Superior temporal gyrus (tissue), 1 donor: Measurements from ENCODE around the gene VASN.
"Not testable (repeated sequence)": the region's sequence is repeated elsewhere in the genome, so short reads cannot be mapped to it uniquely, and the experiment has no call there.

ENCODE experiments used
- DNase-seq: peaks from one replicate; pipeline ENCODE4 v3.0.0-alpha.2; 2016; ENCODE audit errors: extremely low spot score

The VASN gene

DNA sequence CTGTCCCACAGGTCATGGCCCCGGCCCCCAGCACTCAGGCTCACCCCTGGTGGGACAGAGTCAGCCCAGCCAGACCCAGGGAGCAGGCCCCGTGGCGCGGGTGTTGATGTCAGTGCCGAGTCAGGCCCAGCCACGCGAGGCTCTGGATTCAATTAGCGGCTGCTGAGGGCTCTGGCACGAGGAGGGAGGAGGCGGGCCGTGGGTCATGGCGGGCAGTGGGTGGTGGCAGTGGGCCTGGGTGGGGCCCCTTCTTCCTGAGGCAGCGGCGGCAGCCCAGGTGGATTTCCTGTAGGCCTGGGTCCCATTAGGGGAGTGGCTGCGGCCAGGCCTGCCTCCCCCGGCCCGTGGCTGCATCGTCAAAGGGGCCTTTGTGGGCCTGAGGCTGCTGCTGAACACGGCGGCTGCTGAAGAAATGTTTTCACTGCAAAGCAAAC lies 12.9 kb downstream of the VASN start:
- no peak for DNase-seq

DNA sequence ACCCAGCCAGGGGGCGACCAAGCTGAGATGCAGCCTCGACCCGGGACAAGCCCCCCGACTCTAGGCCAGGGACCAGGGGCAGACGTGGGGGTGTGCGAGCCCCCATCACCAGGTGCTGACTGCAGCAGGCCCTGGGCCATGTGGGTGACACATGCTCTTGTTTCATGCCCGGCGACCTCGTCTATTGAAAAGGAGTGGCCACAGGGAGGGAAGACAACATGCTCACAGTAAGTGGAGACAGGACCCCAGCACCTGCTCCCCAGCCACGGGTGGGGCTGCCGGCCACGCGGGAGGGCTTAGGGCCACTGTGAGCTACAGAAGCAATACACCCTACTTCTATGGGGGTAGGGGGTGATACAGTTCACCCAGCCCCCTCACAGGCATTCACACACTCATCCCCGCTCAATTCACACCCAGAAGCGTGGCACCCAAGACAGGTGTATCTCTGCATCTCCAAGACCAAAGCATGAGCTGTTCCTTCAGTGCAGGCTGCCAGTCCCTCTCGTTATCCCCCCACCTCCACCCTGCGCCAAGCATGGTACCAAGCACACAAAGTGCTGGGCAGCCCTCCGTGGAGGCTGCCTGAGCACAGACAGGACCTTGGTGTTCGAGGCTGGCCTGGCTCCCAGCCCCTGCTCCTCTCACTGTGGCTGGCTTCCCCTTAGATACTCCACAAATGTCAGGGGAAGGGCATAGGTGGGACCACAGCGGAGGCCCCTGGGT lies 13.6 kb downstream of the VASN start:
- no peak for DNase-seq

DNA sequence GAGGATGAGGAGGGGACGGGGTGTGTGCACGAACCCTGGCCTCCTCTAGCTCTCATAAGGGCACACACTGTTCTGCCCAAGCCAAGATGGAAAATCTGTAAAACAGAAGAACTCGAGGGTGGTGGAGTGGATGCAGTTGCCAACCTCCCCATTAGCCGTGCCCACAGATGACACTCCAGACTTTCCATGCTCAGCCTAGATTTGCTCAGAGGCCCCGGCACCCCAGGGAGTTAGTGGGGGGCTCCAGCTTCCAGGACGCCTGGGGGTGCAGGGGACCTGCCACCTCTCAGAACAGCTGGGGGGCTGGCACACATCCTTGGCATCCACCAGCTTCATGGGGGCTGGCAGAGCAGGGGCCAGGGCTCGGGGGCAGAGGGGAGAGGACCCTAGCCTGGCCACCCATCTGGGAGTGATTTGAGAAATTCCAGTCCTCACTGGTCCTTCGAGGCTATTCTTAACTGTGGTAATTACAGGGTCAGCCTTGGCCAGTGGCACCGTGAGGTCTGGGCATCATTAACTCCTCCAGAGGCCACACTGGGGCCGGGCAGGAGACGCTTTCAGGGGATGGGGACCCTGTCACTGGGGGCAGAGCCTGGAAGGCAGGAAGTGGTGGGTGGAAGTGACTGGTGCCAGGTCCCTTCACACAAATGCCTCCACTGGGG lies 14.3 kb downstream of the VASN start:
- DNase-seq: no peak

DNA sequence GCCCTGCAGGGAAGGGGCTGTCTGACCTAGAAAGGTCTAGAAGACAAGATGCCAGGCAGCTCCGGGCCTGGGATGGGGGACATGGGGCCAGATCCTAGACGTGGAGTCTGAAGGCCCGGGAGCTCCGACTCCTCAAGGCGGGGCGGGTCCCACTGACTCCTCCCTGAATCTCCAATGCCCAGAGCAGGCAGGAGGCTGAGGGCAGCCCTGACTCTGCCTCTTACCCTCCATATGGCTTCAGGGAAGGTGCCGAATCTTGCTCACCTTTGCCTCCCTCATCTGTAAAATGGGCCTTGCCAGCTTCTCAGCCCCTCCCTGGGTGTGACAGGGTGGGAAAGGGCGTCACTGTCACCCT lies 14.8 kb downstream of the VASN start:
- no peak for DNase-seq

DNA sequence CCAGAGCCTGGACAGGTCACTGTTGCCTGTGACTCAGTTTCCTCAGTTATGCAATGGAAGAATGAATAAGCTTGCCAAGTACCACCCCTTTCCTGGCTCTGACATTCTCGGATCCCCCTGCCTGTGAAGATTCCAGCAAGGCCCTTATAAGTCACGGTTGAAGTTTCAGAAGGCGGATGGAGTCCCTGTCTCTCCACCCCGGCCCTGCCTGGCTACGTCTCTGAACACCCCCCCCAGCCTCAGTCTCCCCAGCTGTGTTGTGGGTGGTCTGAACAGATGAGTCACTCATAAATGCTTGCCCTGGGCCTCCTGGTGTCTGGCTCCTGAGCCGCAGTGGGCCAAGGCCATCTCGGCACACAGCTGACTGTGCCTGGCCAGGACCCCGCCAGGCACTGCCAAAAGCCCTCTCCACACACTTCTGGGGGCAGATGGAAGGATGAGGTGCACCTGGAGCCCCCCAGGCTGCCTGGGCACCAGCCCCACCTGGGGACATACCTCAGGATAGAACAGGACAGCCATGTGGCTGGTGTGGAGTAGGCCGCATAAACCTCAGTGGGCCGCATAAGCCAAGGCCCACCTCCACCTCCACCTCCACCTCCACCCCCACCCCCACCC lies 15.4 kb downstream of the VASN start:
- no peak for DNase-seq

DNA sequence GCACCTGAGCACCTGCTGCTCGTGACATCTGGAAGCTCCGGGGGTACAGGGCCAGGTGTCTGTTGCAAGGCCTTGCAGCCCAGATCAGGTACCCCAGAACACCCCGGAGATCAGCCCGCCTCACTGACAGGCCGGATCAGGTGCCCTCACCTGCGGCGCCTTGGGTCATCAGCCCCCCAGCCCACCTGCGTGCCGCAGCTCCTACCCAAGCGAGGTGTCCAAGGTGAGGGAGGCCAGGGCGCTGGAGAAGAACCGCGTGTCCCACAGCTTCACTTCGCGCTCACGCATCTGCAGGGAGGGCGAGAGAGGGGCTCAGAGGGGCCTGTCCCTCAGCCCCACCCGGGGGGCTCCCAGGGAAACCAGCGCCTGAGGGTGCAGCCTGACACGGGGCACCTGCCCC lies 16.1 kb downstream of the VASN start:
- DNase-seq: no peak

DNA sequence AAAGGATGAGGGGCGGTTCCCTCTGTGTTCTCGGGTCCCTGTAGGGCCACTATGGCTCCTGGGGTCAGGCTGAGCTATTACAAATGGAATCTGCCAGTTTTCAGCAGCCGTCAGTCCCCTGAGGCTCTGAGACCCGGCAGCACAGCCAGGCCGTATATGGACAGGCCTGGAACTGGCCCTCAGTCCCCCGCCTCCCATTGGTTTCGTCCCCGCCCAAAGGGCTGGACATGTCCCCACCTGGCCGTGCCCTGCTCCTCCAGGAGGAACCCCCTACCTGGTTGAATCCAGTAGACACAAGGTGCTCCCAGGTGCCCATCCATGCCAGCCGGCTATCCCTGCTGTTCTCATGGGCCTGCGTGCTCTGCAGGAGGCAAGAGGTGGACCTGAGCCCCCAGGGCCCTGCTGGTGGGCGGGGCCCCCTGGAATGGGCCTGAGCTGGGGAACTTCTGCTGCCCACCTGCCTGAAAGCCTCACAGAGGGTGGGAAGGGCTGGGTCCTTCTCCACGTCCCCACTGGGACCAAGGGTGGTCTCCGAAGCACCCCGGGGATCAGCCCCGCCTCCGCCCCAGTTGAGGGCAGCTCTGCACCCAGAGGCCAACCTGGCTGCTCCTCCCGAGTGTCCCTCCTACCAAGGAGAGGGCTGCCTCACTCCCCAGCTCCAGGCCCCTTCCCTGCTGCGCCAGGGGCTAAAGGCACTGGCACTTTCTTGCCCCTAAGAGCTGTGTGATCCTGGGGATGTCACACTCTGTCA lies 16.8 kb downstream of the VASN start:
- DNase-seq: no peak

DNA sequence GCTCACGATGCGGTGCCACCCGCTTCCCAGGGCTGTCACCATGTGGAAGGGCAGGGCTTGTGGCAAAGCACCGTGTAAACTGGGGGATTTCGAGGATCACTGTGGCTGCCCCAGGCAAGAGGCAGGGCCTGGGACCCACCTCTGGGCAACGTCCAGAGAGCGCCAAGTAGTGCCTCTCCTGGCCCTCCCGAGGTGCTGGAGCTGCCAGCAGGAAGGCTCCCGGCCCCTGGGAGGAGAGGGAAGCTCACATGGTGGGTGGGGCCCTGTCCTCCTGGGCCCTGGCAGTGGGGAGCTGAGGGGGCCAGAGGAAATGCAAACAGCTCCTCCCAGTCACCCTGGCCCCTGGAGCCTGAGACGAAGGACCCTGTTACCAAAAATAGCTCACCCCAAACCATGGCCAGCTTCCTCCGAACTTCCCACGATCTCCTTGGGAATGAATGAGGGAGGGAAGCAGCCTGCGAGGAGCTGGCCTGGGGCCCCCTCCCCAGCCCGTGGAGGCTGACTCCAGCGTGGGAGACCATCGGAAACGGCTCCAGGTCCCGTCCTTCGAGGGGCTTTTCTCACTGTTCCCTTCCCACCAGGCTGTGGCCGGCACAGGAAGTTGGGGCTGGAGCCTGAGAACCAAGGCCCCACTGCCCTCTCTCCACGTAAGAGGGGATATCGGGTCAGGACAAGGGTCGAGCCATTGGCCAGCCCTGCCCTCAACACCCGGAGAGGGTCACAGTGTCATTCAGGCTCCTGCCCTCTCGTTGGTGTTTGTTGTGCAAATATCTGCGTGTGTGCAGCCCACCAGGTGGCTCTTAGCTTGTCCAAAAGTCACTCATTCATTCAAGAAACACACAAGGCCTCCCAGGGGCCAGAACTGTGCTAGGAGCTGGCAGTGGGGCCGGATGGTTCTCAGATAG lies 17.7 kb downstream of the VASN start:
- no peak for DNase-seq

DNA sequence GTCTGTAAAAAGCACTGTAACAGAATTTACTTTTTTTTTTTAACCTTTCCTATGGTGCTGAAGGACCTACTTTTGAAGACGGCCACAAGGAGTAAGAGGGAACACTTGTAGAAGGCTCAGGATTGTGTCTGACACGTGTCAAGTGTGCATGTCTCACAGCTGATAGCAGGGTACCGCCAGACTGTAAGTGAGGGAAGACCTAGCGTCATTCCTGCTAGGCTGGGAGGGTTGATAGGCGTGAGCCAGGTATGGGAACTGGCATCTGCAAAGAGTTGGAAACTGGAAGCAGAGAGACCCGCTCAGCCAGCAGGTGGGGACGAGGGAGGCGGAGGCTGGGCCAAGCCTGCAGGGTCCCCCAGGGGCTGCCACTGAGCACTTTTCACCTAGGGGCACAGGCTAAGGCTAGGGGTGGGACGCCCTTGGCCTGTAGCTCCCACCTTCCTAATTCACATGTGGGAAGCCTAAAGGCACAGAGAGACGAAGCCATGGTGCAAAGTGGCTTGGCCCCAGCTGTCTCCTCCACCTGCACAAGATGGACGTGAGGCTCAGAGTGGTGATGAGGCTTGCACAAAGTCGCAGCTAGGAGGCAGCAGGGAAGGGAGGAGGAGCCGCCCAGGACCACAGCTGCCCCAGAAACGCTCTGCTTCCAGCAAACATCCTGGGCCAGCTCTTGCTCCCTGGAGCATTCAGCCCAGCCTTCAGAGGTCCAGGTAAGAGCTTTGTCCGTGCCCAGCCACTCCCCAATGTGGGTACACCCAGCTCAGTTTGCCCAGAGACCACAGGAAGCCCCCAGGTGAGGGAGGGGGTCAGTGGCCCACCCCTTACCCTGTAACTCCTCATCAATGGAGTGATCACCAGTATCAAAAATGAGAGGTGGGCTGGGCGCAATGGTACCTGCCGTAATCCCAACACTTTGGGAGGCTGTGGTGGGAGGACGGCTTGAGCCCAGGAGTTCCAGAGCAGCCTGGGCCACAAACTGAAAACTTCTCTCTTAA lies 18.9 kb downstream of the VASN start:
- no peak for DNase-seq

DNA sequence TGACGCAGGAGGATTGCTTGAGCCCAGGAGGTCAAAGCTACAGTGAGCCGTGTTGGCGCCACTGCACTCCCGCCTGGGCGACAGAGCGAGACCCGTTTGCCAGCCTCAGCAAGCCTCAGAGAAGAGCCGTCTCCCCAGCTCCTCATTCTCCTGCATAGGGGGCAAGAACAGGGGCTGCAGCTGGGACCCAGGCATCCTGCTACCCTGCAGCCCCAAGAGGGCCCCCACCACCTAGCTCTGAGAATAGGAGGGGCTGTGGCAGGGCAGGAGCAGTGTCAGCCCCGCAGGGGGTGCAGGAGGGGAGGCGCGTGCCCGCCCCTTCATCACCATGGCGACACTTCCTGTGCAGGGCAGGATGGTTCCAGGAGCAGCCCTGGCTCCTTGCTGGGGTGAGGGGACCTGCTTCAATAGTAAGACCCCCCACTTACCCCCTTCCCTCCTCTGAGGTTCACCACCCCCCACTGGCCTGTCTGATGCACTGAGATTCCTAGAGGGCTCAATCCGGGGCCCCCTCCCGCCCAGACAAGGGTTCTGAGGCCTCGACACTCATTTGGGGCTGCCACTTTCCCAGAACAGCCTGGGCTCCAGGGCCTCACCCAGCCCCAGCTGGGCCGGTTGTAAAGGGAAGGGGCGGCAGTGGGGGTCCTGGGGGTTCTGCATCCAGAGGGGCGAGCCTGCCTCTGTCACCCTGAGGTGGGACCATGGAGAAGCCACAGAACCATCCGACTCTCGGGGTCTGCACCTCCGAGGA lies 20.2 kb downstream of the VASN start:
- no peak for DNase-seq

DNA sequence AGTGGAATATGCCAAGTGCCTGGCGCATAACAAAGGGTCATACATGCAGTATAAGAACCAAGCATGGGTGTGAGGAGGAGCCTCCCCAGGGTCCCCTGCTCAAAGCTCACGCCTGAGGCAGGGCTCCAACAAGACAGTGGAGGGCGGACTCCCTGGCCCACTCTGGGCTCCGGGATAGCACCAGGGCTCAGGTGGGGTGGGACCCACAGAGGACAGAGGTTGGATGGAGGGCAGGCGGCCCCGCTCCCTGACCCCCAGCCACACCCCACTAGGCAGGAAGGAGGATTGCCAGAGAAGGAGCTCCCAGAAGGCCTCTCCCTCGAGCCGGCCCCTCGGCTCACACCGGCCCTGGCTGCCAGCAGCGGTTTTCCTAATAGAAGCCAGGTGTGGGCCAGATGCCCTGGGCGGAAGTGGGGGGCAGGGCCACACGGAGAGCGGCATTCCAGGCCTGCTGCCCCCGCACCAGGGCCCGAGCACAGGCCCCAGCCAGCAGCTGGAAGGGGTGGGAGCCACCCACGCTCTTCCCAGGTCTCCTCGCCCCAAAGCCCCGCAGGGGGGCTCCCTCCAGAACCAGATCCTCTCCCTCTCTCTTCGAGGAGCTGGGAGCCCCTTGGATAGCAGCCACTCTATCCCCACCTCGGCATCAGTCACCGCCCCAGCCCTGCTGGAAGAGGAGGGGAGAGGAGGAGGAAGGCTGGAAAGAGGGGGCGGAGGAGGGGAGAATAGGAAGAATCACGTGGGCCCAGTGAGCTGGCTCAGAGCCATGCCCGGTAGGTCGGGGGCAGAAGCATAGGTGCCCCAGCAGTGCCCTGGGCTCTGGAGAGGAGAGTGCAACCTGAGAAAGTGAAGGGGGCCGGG lies 21.0 kb downstream of the VASN start:
- no peak for DNase-seq

DNA sequence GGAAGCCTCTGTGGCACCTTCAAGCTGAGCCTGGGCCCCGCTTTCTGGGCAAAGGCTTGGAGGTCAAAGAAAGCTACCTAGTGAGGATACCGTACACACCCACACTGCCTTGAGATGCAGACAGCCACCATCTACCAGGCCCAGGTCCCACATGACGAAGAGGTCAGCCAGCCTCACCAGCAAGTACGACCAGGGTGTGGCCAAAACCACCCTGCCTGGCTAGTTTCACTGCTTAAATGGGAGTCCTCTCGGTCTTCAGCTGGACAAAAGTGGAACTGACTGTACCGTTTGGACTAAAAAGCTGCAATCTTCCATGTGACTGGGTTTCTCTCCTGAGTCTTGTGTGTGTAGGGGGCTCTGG lies 21.6 kb downstream of the VASN start:
- DNase-seq: no peak

DNA sequence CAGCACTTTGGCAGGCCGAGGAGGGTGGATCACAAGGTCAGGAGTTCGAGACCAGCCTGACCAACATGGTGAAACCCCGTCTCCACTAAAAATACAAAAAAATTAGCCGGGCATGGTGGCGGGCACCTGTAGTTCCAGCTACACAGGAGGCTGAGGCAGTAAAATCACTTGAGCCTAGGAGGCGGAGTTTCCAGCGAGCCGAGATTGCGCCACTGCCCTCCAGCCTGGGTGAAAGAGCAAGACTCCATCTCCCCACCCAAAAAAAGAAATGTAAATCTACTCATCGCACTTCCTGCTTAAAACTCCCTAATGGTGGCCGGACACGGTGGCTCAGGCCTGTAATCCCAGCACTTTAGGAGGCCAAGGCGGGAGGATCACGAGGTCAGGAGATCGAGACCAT lies 22.2 kb downstream of the VASN start:
- DNase-seq: not testable (repeated sequence)

DNA sequence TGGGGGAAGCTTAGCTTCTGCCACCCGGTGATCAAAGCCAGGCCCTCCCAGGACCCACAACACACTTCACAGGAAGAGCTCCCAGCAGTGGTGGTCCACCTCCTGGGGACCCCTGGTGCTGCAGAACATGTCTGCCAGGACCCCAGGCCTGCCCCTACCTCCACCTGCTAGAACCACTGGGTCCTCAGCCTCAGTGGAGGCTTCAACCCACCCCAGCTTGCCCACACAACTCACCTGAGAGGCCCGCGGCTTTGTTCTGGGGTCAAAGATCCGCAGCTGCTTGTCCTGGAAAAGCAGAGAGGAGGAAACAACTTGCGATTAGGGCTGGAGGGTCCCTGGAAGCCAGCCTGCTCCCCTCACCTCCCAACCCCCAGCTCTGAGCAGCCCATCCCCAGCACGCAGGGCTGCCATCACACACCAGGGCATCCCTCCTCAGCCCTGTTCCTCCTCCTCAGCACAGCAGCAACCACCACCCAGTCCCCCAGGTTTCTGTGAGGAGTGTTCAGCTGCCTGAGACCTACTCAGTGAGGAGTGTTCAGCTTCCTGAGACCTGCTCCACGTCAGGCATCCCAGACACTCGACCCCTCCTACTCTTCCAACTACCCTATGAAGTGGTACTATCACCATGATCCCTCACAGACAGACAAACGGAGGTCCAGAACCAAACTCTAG lies 23.5 kb downstream of the VASN start:
- no peak for DNase-seq

DNA sequence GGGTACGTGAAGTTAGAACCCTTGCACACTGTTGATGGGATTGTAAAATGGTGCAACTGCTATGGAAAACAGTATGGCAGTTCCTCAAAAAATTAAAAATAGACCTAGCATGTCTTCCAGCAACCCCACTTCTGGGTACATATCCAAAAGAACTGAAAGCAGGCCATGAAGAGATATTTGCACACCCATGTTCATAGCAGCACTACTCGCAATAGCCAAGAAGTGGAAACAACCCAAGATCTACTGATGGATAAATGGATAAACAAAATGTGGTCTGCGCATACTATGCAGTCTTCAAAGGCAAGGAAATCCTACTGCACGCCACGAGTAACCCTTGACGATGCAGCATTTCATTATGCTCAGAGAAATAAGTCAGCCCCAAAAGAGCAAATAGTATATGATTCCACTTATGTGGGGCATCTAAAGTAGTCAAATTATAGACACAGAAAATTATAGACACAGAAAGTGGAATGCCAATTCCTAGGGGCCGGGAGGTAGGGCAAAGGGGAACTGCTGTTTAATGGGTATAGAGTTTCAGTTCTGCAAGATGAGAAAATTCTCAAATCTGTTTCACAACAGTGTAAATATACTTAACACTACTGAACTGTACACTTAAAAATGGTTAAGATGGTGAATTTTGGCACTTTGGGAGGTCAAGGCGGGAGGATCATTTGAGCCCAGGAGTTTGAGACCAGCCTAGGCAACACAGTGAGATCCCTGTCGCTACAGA lies 27.5 kb downstream of the VASN start:
- DNase-seq: peak; percentile 14

DNA sequence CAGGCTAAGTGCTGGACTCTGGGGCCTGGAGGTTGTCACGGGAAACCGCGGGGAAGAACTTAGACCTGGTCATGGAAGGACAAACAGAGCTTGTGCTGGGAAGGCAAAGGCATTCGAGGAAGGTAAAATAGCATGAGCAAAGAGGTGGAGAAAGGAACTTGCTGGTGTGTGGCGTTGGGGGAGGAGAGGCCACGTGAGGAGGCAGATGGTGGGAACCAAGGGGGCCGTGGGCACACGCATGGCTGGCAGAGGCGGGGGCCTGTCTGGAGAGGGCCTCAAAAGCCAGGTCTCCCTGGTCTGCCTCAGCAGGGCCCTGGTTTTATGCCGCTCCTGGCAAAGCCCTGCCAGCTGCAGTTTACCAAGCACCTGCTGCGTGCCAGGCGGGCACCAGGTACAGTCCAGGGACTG lies 29.4 kb downstream of the VASN start:
- no peak for DNase-seq

DNA sequence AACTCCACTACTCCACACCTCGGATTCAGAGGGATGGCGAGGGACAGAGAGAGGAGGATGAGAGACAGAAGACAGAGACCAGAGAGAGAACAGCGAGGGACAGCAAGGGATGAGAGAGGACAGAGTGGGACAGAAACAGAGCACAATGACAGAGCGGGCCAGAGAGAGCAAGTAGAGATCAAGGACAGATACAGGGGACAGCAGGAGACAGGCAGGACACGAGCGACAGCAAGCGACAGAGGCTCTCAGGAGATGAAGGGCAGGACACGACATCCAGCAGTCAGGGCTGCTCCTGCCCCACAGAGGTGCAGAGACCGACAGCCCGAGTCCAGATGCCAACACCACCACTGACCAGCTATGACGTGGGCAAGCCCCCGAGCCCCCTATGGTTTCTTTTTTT lies 29.9 kb downstream of the VASN start:
- DNase-seq: no peak
